ENCODE measurements around the gene GPN3. TPM values are rescaled to one million over a fixed set of nuclear protein-coding genes. Genes with fewer than 3 reads are reported as not detected.
A peak's percentile ranks its signal among the peaks of the same experiment; 100 is the strongest.
"Not testable (repeated sequence)": the region's sequence is repeated elsewhere in the genome, so short reads cannot be mapped to it uniquely, and the experiment has no call there.

Gene GPN3
- total RNA-seq, 1 donor from 2014 or later: 17.5 TPM

DNA sequence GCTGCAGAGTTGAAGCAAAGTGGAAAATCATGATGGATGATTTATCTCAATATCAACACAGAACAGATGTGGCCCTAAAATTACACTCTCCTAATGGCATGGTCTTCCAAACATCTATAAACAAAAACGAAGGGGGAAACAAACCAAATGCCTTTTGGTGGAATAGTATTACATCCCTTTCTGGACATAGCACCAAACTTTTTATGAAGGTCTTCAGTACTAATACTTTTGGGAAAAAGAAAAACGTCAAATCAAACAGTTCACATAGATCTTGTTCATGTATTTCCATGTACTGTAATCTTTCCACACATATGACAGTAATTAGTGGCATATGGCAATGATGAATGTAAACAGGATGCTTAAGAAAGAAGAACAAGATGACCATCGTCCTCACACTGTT, 41.7 kb downstream of the GPN3 start:
- Mint-ChIP-seq H3K4me1 (ENCODE audit: low read depth, unreplicated experiment) (peaks cover 11% of the 10 kb centered on the region), H3K36me3 (ENCODE audit: unreplicated experiment) (no peaks in the 10 kb centered on the region), H3K27ac (ENCODE audit: unreplicated experiment) (no peak overlapping the region), H3K9me3 (ENCODE audit: unreplicated experiment) (no peaks in the 10 kb centered on the region), H3K27me3 (ENCODE audit: unreplicated experiment) (peaks cover 6% of the 10 kb centered on the region), H3K4me3 (ENCODE audit: unreplicated experiment) (no peak overlapping the region)
- no peak for DNase-seq
- TF ChIP-seq CTCF (IDR thresholded peaks at IDR 0.05; ENCODE audit: partially characterized antibody, unreplicated experiment): no peak

DNA sequence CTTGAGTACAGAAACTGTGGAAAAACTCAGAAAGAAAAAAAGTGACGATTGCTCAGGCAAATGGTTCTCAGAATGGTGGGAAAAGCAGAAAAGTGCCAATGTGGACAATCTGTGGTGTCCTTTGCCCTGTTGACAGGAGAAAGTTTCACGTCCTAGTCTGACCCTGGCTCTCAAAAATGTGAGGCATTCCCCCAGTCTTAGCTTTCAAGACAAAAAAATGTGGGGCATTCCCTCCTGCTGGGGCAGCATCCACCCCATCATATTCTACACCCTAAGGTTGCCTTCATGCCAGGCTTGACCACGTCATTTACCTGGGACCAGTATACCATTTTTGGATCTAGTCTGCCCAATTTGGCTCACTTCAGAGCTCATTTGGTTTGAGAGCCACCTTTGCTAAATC, 43.8 kb downstream of the GPN3 start:
- no peaks in the 10 kb centered on the region for H3K36me3 Mint-ChIP-seq (ENCODE audit: unreplicated experiment)
- no peak overlapping the region for H3K4me3 Mint-ChIP-seq (ENCODE audit: unreplicated experiment)
- TF ChIP-seq CTCF (IDR thresholded peaks at IDR 0.05; ENCODE audit: partially characterized antibody, unreplicated experiment): no peak
- DNase-seq: no peak
- H3K27ac Mint-ChIP-seq (ENCODE audit: unreplicated experiment): no peak overlapping the region
- peaks cover 6% of the 10 kb centered on the region for H3K27me3 Mint-ChIP-seq (ENCODE audit: unreplicated experiment)
- H3K9me3 Mint-ChIP-seq (ENCODE audit: unreplicated experiment): no peaks in the 10 kb centered on the region
- H3K4me1 Mint-ChIP-seq (ENCODE audit: low read depth, unreplicated experiment): peaks cover 11% of the 10 kb centered on the region

DNA sequence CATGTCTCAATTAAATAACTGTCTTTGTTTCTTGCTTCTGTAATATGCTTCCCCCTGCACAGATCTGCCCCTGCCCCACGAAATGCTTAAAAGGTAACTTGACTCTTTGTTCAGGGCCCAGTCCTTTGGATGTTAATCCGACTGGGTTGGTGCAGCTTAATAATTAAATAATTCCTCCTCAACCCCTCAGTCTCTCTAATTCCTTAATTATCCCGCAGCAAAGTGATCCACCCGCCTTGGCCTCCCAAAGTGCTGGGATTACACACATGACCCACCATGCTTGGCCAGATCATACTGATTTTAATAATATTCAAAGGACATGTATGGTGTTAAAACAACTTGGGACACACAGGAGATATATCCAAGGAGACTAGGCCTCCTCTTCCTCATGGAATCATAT, 46.4 kb downstream of the GPN3 start:
- Mint-ChIP-seq H3K4me3 (ENCODE audit: unreplicated experiment) (no peak overlapping the region), H3K9me3 (ENCODE audit: unreplicated experiment) (no peaks in the 10 kb centered on the region), H3K36me3 (ENCODE audit: unreplicated experiment) (no peaks in the 10 kb centered on the region), H3K27ac (ENCODE audit: unreplicated experiment) (peak overlapping the region; percentile 19), H3K27me3 (ENCODE audit: unreplicated experiment) (peaks cover 4% of the 10 kb centered on the region), H3K4me1 (ENCODE audit: low read depth, unreplicated experiment) (peaks cover 11% of the 10 kb centered on the region)
- no peak for TF ChIP-seq CTCF (IDR thresholded peaks at IDR 0.05; ENCODE audit: partially characterized antibody, unreplicated experiment)
- DNase-seq: no peak

DNA sequence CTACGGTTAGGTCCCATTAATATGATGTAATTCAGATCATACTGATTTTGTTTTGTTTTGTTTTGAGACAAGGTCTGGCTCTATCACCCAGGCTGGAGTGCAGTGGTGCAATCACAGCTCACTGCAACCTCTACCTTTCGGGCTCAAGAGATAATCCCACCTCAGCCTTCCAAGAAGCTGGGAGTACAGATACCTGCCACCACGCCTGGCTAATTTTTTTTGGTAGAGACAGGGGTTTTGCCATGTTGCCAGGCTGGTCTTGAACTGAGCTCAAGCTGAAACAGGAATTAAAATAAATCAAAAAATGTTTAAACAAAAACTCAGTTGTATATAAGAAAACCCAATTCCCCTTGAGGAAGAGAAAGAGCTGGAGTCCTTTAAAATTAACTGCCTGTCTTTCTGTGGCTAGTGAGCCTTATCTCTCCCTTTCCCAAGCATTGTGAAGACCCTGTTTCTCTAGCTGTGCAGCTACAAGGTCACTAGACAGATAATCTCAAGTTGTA, 46.8 kb downstream of the GPN3 start:
- peaks cover 4% of the 10 kb centered on the region for H3K27me3 Mint-ChIP-seq (ENCODE audit: unreplicated experiment)
- no peak overlapping the region for H3K27ac Mint-ChIP-seq (ENCODE audit: unreplicated experiment)
- no peaks in the 10 kb centered on the region for H3K36me3 Mint-ChIP-seq (ENCODE audit: unreplicated experiment)
- no peak overlapping the region for H3K4me3 Mint-ChIP-seq (ENCODE audit: unreplicated experiment)
- H3K9me3 Mint-ChIP-seq (ENCODE audit: unreplicated experiment): no peaks in the 10 kb centered on the region
- DNase-seq: no peak
- peaks cover 11% of the 10 kb centered on the region for H3K4me1 Mint-ChIP-seq (ENCODE audit: low read depth, unreplicated experiment)
- TF ChIP-seq CTCF (IDR thresholded peaks at IDR 0.05; ENCODE audit: partially characterized antibody, unreplicated experiment): no peak

GRCh38 chr12:110420644-110421043, 47.4 kb downstream of the GPN3 start:
- H3K4me3 Mint-ChIP-seq (ENCODE audit: unreplicated experiment); H3K9me3 Mint-ChIP-seq (ENCODE audit: unreplicated experiment); H3K27me3 Mint-ChIP-seq (ENCODE audit: unreplicated experiment); H3K36me3 Mint-ChIP-seq (ENCODE audit: unreplicated experiment); H3K27ac Mint-ChIP-seq (ENCODE audit: unreplicated experiment); DNase-seq: not testable (repeated sequence)
- peaks cover 11% of the 10 kb centered on the region for H3K4me1 Mint-ChIP-seq (ENCODE audit: low read depth, unreplicated experiment)

GRCh38 chr12:110417113-110417512, 50.9 kb downstream of the GPN3 start:
- DNase-seq; H3K9me3 Mint-ChIP-seq (ENCODE audit: unreplicated experiment); H3K27me3 Mint-ChIP-seq (ENCODE audit: unreplicated experiment); H3K4me1 Mint-ChIP-seq (ENCODE audit: low read depth, unreplicated experiment); H3K36me3 Mint-ChIP-seq (ENCODE audit: unreplicated experiment); H3K27ac Mint-ChIP-seq (ENCODE audit: unreplicated experiment); H3K4me3 Mint-ChIP-seq (ENCODE audit: unreplicated experiment): not testable (repeated sequence)

- not testable (repeated sequence) for H3K27ac Mint-ChIP-seq (ENCODE audit: unreplicated experiment); H3K27me3 Mint-ChIP-seq (ENCODE audit: unreplicated experiment); H3K4me3 Mint-ChIP-seq (ENCODE audit: unreplicated experiment); H3K36me3 Mint-ChIP-seq (ENCODE audit: unreplicated experiment); H3K9me3 Mint-ChIP-seq (ENCODE audit: unreplicated experiment); DNase-seq; H3K4me1 Mint-ChIP-seq (ENCODE audit: low read depth, unreplicated experiment)
These were observed 58.0 kb downstream of the GPN3 start for GRCh38 chr12:110410086-110410485.

DNA sequence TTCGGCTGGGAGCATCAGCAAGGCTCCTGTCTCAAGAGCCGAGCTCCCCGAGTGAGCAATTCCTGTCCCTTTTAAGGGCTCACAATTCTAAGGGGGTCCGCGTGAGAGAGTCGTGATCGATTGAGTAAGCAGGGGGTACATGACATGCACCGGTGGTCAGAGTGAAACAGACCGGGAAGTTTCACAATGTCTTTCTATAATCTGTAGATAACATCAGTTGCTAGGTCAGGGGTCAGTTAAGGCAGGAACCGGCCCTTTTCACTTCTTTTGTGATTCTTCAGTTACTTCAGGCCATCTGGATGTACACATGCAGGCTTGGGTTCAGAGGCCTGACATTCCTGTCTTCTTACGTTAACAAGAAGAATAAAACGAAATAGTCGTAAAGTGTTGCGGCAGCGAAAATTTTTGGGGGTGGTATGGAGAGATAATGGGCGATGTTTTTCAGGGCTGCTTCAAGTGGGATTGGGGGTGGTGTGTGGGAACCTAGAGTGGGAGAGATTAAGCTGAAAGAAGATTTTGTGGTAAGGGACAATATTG, 62.9 kb downstream of the GPN3 start:
- not testable (repeated sequence) for H3K4me3 Mint-ChIP-seq (ENCODE audit: unreplicated experiment); H3K27me3 Mint-ChIP-seq (ENCODE audit: unreplicated experiment); H3K36me3 Mint-ChIP-seq (ENCODE audit: unreplicated experiment); H3K4me1 Mint-ChIP-seq (ENCODE audit: low read depth, unreplicated experiment); H3K9me3 Mint-ChIP-seq (ENCODE audit: unreplicated experiment); DNase-seq; H3K27ac Mint-ChIP-seq (ENCODE audit: unreplicated experiment)
